Stimulated activated CD8-positive, alpha-beta memory T cell treated with anti-CD3 and anti-CD28 coated beads, Interleukin-12 subunit alpha, Interleukin-12 subunit beta, amount 100 ng/mL, for 24 hours (primary cell): Measurements from ENCODE around the gene PCDHA5.
"Not testable (repeated sequence)": the region's sequence is repeated elsewhere in the genome, so short reads cannot be mapped to it uniquely, and the experiment has no call there.

Source experiments
- DNase-seq: peaks from one replicate; pipeline ENCODE4 v3.0.0-alpha.2; 2020; ENCODE audit errors: extremely low read depth

Gene PCDHA5

GRCh38 chr5:140821375-140822280, at the start of gene PCDHA5:
PCDHA5 (plus strand) TSS chr5:140821613.
- DNase-seq: no peak

DNA sequence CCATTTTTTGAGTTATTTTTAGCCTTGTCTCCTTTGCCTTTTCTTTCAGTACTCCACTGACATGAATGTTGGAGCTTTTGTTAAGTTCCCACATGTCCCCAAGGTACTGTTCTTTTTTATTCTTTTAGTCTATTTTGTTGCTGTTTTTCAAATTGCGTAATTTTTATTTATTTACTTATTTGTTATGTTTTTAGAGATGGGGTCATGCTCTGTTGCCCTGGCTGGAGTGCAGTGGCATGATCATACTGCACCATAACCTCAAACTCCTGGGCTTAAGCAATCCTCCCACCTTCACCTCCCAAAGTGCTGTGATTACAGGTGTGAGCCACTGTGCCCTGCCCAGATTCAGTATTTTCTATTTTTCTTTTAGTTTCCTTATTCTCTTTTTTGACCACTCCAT, 40.9 kb upstream of the PCDHA5 start:
- no peak for DNase-seq

- DNase-seq: no peak
Observed at GRCh38 chr5:140785905-140786686, 35.3 kb upstream of the PCDHA5 start, which contains the start of gene PCDHA1. PCDHA1 (plus strand) TSS chr5:140786140.

DNA sequence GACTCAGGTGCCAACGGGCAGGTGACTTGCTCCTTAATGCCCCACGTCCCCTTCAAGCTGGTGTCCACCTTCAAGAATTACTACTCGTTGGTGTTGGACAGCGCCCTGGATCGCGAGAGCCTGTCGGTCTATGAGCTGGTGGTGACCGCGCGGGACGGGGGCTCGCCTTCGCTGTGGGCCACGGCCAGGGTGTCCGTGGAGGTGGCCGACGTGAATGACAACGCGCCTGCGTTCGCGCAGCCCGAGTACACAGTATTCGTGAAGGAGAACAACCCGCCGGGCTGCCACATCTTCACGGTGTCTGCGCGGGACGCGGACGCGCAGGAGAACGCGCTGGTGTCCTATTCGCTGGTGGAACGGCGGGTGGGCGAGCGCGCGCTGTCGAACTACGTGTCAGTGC, 34.0 kb upstream of the PCDHA5 start:
- not testable (repeated sequence) for DNase-seq

GRCh38 chr5:140787849-140788504, 33.4 kb upstream of the PCDHA5 start:
- not testable (repeated sequence) for DNase-seq

DNA sequence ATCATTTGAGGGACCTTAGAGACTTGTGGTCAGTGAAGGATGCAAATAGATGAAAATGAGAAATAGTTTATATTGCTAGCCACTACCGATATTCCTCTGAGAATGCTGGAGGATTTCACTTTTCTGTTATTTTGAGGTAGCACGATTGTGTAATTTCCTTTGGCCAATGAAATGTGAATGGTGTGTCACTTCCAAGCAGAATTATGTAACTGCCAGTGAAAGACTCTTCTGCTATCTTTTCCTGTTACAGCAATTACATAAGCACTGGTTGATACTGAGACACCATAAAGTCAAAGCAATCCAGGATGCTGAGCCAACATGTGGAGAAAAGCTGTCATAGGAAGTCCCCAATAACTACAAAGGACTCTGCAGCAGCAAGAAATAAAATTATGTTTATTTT, 30.3 kb upstream of the PCDHA5 start:
- DNase-seq: no peak

- DNase-seq: no peak
Observed at GRCh38 chr5:140794595-140795258, 26.7 kb upstream of the PCDHA5 start, which contains the start of gene PCDHA2. PCDHA2 (plus strand) TSS chr5:140794852.

GRCh38 chr5:140795259-140795641, 26.2 kb upstream of the PCDHA5 start:
- DNase-seq: no peak

DNA sequence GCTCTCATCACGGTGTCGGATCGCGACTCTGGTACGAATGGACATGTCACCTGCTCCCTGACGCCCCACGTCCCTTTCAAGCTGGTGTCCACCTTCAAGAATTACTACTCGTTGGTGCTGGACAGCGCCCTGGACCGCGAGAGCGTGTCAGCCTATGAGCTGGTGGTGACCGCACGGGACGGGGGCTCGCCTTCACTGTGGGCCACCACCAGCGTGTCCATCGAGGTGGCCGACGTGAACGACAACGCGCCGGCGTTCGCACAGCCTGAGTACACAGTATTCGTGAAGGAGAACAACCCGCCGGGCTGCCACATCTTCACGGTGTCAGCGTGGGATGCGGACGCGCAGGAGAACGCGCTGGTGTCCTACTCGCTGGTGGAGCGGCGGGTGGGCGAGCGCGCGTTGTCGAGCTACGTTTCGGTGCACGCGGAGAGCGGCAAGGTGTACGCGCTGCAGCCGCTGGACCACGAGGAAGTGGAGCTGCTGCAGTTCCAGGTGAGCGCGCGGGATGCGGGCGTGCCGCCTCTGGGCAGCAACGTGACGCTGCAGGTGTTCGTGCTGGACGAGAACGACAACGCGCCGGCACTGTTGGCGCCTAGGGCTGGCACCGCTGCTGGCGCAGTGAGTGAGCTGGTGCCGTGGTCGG, 25.2 kb upstream of the PCDHA5 start:
- not testable (repeated sequence) for DNase-seq

DNA sequence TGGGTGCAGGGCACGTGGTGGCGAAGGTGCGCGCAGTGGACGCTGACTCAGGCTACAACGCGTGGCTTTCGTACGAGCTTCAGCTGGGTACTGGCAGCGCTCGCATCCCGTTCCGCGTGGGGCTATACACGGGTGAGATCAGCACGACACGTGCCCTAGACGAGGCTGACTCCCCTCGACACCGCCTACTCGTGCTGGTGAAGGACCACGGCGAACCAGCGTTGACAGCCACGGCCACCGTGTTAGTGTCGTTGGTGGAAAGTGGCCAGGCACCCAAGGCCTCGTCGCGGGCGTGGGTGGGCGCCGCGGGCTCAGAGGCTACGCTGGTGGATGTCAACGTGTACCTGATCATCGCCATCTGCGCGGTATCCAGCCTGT, 24.7 kb upstream of the PCDHA5 start:
- DNase-seq: no peak

GRCh38 chr5:140800816-140801493, 20.5 kb upstream of the PCDHA5 start, which contains the start of gene PCDHA3:
PCDHA3 (plus strand) TSS chr5:140801057.
- no peak for DNase-seq

DNA sequence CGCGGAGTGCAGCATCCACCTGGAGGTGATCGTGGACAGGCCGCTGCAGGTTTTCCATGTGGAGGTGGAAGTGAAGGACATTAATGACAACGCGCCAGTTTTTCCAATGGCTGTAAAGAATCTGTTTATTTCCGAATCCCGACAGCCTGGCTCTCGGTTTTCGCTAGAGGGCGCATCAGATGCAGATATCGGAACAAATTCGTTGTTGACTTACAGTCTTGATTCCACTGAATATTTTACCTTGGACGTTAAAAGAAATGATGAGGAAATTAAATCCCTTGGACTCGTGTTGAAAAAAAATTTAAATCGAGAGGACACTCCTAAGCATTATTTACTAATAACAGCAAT, 19.9 kb upstream of the PCDHA5 start:
- DNase-seq: no peak

GRCh38 chr5:140802381-140802780, 19.0 kb upstream of the PCDHA5 start:
- not testable (repeated sequence) for DNase-seq

GRCh38 chr5:140802781-140803271, 18.6 kb upstream of the PCDHA5 start:
- no peak for DNase-seq

GRCh38 chr5:140806834-140807775, 14.3 kb upstream of the PCDHA5 start, which contains the start of gene PCDHA4:
PCDHA4 (plus strand) TSS chr5:140807068.
- DNase-seq: no peak

DNA sequence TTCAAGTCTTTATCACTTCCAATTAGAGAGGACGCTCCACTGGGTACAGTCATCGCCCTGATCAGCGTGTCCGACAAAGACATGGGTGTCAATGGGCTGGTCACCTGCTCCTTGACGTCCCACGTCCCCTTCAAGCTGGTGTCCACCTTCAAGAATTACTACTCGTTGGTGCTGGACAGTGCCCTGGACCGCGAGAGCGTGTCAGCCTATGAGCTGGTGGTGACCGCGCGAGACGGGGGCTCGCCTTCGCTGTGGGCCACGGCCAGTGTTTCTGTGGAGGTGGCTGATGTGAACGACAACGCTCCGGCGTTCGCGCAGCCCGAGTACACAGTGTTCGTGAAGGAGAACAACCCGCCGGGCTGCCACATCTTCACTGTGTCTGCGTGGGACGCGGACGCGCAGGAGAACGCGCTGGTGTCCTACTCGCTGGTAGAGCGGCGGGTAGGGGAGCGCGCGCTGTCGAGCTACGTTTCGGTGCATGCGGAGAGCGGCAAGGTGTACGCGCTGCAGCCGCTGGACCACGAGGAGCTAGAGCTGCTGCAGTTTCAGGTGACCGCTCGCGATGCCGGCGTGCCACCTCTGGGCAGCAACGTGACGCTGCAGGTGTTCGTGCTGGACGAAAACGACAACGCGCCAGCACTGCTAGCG, 13.0 kb upstream of the PCDHA5 start:
- not testable (repeated sequence) for DNase-seq

GRCh38 chr5:140808889-140809291, 12.5 kb upstream of the PCDHA5 start:
- no peak for DNase-seq

GRCh38 chr5:140822281-140822629, 842 bp downstream of the PCDHA5 start:
- DNase-seq: no peak

DNA sequence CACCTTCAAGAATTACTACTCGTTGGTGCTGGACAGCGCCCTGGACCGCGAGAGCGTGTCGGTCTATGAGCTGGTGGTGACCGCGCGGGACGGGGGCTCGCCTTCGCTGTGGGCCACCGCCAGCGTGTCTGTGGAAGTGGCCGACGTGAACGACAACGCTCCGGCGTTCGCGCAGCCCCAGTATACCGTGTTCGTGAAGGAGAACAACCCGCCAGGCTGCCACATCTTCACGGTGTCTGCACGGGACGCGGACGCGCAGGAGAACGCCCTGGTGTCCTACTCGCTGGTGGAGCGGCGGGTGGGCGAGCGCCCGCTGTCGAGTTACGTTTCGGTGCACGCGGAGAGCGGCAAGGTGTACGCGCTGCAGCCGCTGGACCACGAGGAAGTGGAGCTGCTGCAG, 1.6 kb downstream of the PCDHA5 start:
- not testable (repeated sequence) for DNase-seq
